ENCODE results near the gene GPR61.
A peak's percentile ranks its signal among the peaks of the same experiment; 100 is the strongest.

GPR61 gene

GRCh38 chr1:109509176-109510134, 30.2 kb upstream of the GPR61 start, which contains the start of gene AMIGO1:
AMIGO1 (minus strand) TSS chr1:109509727; CDS start chr1:109508912, 815 bp downstream.
- peak; percentile 68 for DNase-seq

- DNase-seq, result no peak
Measured at GRCh38 chr1:109513110-109513710, 26.5 kb upstream of the GPR61 start.

DNA sequence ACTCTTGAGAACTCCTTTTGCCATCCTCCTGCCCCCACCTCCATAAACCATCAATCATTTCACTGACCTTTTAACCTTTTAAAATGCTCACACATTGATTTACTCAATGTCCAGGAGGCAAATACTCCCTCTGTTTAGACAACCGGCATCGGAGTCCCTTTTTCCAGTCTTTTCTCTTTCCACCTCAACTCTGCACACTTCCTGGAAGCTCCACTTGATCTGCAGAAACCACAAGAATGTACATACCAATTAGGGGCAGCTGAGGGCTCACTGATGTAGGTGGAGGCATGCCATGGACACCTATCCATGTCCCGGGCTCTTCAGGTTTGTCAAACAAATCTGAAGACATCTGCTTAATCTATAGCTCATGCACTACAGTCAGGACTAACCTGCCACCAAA, 24.8 kb upstream of the GPR61 start:
- no peak for DNase-seq

DNA sequence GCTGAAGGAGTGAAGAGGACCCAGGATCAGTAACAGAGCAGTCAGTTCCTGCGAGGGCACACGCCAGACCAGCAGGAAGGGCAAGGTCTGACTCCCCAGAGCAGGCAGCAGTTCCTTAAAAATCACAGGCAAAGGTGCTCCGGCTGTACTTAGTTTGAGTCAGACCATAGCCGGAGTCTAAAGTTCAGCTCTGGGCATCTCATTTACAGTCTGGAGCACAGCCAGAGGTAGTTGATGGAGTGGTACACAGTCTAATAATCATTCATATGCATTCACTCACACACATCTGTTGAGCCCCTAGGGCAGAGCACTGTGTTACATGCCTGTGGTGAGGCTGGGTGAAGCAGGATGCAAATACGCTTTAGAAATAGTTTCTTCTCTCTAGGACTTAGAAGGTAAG, 22.8 kb upstream of the GPR61 start:
- DNase-seq, result no peak

DNA sequence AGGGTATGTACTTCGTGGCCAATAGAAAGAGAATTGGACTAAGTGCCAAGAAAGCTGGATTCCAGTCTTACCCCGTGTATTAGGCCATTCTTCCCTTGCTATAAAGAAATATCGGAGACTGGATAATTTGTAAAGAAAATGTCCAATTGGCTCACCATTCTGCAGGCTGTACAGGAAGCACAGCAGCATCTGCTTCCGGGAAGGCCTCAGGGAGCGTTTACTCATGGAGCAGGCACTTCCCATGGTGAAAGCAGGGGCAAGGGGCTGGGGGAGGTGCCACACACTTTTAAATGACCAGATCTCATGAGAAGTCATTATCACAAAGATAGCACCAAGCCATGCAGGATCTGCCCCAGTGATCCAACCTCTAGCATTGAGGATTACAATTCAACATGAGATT, 22.3 kb upstream of the GPR61 start:
- DNase-seq, result no peak

GRCh38 chr1:109521002-109521951, 18.4 kb upstream of the GPR61 start:
- peak; percentile 44 for DNase-seq

GRCh38 chr1:109522026-109522425, 17.6 kb upstream of the GPR61 start:
- DNase-seq, result peak; percentile 9

- no peak for DNase-seq
Measured at GRCh38 chr1:109523706-109524105, 16.0 kb upstream of the GPR61 start.

- DNase-seq, result peak; percentile 62
Measured at GRCh38 chr1:109527098-109527811, 12.4 kb upstream of the GPR61 start.

DNA sequence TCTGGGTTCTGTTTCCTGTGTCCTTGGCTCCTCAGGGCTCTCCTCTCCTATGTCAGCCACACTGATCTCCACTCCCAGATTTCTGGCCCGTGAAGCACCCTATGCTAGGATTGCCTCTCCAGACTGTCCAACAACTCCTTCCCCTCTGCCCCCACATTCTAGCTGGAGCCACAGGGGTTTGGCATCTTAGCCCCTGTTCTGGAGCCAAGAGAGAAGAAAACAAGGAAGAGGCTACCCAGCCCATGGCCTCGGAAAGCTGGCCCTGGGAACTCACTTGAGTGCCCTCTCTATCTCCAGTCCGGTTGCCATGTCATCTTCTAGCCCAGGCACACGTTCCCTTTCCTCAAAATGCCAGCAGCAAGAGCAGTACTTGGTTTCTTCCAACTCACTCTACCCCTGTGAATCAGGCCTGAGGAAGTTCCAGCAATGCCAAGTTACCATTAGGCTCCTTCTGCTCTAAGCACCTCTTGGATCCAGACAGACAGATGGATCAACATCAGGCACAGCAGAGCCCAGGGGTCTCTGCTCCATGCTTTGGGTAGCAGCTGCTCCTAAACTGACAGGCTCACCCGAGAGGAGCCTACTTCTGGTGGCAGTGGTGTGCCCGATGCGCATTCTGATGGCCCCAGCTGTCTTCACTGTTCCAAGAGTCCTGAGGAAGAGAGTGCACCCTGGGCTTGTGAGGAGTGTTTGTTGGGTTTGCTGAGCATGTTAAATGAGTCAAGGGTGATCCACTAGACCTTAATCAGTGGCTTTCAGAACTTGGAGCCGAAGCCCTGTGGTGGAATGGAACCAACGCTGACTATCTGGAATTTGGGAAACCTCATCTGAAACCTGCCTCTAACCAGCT, 11.6 kb upstream of the GPR61 start:
- no peak for DNase-seq

GRCh38 chr1:109528712-109529111, 11.0 kb upstream of the GPR61 start:
- DNase-seq, result no peak

GRCh38 chr1:109529881-109530456, 9.7 kb upstream of the GPR61 start:
- DNase-seq, result peak; percentile 92

GRCh38 chr1:109530457-109531087, 9.1 kb upstream of the GPR61 start:
- DNase-seq, result no peak

DNA sequence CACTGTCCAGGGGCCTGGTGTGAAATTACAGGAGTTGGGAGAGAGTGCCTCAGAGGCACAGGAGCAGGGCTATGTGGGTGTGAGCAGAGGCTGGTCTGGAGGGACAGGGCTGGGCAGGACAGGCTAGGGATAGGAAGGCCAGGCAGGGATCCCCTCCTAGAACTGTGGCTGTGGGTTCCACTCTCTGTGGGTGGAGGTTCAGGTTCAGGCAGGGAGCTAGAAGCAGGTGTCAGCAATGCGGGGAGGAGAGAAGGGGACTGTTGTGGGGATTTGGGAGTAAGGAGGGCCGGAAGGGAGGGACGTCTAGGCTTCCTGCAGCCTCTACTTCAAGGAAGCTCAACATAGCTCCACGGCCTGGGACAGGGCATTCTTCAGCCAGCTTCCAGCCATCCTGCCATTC, 8.3 kb upstream of the GPR61 start:
- peak; percentile 29 for DNase-seq

DNA sequence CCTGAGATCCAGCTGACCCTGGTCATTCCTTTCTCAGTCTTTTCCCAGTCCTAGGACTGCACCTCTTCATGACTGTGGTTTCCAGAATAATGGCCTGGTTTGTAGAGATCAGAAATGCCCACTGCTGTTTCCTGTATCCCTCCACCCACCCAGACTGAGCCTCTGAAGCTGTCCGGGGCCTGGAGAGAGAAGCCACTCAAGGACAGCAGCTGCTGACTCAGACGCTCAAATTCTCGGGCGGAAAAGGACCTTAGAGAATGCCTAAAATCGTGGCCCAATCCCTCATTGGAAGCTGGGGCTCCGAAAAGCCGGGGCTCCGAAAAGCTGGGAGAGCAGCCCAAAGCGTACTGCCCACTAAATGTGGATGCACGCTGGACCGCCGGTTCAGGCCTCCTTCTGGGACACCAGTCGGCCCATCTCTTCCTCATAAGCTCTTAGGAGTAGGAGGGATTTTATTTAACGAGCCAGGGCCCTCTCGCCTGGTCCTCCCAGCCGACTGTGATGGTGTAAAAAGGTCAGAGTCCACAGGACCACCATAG, 7.8 kb upstream of the GPR61 start:
- DNase-seq, result no peak

DNA sequence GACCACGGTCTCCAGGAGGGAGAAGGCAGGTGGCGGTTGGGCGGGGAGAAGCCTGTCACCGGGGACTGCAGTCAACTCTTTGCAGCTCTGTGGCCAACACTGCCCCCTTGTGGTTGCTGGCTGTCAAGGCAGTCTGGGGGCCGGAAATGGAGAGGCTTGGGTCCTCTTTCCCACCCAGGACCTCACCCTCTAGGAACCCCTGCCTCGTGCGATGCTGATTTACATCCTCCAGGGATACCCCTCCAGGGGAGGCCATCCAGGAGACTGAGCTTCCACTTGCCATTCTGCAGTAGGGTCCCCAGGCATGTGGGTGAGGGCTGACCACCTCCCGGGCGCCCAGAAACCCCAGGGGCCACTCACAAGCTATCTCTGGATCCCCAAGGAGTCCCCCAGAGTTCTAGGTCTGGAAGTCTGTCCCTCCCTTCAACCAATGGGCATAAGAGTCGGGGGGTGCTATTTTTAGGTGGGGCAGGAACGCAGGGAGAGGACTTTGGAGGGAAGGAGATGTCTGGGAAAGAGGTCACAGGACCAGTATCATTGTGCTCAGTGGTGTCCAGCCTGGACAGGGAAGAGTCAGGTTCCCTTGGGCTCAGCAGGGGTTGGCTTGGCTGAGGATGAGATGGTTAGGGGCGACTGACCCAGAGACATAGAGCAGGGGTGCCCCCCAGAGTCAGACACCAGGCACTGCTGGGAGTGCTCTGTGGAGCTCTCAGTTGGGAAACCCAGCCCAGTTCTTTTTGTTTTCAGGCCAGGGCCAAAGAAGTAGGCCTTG, 7.1 kb upstream of the GPR61 start:
- DNase-seq, result peak; percentile 92

DNA sequence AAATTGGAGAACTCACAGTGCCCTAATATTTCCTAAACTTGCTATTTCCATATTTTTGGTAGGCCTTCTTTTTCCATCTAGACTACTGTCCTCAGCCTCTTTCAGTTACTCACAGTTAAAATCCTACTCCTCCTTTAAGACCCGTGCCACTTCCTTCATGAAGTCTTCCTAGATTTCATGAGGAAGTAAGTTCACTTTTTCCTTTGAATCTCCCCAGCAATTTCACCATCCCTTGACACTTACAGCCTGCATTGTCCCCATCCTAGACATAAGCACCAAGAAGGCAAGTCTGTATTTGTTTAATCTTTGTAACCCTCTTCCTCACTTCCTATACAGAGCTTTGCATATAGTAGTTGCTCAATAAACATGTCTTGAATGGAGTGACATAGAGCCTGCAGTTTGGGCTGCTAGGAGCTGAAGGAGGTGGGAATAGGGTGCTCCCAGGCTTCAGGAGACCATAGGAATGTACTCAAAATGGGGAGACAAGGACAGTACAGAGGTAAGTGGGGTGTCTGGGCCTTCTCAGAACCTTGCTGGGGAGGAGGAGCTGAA, 5.3 kb upstream of the GPR61 start:
- no peak for DNase-seq

- DNase-seq, result no peak
Measured at GRCh38 chr1:109535481-109535880, 4.2 kb upstream of the GPR61 start.

GRCh38 chr1:109535971-109536491, 3.6 kb upstream of the GPR61 start:
- DNase-seq, result no peak
